NCI-H1105 treated with DMSO at 0.1 percent for 48 hours (cell line): ENCODE measurements around the gene RASGRP1.

Experiments
- DNase-seq: peaks from one replicate; lab custom pipeline; 2025; lab: John Stamatoyannopoulos, UW

Gene RASGRP1

DNA sequence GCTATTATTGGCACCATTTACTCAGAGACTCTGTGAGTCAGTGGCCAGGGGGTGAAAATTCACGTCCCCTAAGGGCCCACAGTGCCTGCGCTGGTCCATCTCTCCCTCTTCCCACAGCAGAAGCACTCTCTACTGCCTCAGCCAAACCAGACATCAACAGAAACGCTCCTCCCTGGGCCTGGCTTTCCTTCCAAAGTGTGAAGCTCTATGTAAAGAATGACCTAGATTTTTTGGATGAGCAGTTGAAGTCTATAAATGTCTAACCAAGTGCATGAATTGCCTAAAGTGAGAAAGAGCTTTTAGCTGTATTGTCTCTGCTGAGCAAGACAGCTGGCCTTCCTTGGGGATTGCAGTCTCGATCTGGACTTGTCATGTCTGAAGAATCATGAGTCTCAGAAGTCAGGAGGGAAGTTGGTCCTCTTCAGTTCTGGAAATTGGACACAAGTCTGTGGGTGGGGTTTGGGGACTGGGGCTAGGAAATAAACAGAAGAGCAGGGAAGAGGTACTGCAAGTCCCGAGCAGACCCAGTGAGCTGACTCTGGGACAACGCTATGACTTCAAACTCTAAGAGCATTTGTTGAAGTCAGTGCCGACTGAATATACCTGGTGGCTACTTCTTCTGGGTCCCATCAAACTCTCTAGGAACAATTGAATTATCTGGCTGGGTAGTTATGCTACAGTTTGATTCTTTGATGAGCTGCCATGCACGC, 29.0 kb downstream of the RASGRP1 start:
- DNase-seq: no peak

DNA sequence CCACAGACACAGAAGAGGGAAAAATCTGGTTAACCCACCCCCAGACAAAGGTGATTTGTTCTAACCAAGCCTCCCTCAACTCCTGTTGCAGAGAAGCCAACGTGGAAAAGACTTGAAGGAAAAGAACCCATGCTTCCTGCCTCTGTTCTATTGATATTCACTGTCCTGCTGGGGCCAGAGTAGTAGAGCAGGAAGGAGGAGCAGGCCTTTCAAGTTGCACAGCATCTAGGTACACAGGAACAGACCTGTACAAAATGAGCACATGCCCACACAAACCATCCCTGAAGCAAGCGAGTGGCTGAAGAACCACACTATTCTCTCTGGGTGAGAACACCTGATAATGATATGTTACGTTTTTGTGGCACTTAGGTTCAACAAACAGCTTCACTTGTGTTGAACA, 29.9 kb downstream of the RASGRP1 start:
- DNase-seq: no peak

DNA sequence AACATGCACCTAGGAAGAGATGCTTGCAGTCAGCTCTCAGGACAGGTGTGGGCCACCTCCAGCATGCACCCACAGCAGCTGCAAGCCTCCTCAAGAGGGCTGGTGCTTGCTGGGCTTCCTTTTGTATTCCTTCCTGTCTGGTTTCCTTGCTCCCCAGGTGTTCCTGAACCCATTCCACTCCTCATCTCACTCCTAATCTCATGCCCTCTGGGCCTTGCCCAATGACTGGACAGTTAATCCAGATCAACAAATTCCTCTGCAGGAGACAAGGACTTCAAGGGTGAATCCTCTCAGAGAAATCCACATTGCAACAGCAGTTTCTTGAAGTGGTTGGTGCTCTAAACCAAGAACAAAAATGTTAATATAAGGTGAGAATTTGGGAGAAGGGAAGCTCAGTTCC, 30.7 kb downstream of the RASGRP1 start:
- no peak for DNase-seq

DNA sequence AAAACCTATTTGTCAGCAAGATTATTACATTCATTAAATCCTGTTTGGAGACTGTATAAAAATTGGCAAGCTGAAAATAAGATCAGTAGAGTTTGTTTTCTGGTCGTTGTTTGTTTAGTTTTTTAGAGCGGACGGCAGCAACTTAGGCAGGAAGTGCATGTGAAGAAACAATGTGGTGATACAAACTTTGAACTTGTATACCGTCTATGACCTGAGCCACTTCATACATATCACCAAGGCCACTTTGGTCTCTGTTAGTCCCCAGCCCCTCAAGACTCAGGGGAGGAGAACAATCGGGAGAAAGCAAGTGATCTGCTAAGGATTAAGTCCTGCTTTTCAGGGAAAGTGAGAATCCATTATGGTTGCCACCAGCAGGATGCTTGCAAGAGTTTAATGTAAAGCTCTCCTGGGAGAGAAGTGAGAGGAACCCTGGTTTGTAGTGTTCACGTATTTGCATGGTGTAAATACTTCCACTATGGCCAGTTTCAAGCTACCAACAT, 31.1 kb downstream of the RASGRP1 start:
- DNase-seq: no peak

DNA sequence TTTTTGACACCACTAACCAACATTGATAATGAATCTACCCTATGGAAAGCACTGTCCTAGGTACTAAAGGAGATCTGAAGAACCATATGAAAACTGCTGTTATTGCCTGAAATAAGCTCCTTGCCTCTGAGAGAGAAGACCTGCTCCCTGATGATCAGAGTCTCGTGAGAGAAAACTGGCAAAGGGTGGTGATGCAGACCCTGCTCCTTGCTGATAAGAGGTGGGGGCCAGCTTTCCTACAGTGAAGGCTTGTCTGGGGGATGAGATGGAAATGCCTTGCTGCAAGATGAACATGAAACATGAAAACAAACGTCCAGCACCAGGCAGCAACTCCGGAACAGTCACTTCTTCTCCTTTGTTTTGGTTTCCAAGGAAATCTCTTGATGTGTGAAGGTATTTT, 31.9 kb downstream of the RASGRP1 start:
- DNase-seq: no peak

DNA sequence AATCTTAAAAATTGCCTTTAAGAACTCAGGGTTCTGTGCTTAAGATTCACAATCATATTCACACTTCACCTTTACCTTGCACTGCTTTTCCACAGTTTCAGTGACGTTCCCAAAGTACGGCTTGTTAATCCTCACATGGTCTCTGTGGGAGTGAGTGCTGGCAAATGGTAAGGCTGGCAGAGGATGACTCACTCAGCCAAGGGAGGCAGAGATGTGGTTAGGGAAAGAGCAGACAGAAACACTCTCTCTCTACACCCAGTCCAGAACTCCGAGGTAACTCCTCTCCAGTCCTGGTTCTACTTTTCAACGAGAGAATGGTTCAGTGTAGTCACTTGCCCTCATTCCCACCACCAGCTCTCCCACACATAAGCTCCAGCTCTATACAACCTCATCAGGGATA, 33.1 kb downstream of the RASGRP1 start:
- DNase-seq: no peak

DNA sequence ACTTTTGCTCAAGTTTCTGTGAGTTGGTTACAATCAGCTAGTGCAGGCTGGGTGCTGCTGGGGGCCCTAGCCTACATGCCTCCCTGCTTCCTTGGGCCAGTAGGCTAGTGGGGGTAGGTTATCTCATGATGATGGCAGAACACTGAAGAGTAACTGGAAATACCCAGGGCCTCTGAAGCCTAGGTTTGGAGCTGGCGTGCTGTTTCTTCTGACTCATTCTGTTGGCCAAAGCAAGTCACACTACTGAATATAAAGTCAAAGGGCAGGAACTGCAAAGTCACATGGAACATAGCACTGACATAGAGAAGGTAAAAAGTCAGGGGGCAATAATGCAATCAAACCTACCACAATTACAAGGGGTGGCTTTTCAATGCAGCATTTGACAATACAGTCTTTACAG, 34.5 kb downstream of the RASGRP1 start:
- no peak for DNase-seq

DNA sequence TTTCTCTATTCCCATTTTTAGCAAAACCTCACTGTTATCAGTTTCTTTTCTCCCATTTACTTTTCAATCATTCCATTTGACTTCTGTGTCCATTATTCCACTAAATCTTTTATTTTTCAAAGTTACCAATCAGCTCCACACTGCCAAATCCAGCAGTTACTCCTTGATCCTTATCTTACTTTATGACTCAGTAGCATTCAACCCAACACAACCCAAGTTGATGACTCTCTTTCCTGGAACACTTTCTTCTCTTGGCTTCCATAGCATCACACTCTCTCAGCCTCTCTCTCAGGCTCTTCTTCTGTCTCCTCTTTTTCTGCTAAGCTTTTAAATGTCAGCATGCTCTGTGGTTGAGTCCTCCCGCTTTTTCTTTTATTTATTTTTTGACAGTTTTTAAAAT, 36.3 kb downstream of the RASGRP1 start:
- DNase-seq: no peak

DNA sequence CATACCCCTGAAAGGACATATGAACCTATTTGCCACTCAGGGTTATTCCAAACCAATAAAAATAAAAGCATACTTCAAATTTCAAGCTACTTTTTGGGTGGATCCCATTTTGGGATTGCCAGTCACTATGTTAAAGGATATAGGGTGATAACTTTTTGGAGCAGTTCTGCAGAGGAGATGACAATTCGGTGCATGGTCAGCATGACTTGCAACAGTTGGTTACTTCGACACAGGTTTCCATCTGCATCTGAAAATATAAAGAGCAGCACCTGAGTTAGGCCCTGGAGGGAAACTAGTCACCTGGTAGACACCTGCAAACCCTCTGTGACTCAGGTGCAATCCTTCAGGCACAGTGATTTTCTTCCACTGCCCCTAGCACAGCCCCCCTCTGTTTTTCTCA, 38.5 kb downstream of the RASGRP1 start:
- DNase-seq: no peak

DNA sequence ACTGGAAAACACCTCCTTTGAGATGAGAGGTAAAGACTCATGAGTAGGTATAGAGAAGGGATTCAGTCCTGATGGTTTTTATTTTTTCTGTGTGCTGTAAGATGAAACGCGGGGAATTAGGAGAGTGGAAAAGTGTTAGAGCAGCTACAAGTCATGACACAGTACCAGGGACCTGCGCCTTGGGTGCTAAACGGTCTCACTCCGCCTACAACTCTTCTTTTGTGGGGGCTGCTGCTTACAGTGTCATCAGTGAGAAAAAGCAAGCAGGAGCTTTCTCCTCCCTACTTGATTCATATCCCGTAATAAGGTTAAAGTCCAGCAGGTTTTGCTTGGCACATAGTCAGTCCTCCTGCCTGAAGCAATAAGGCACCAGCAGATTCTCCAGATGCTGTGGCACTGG, 39.1 kb downstream of the RASGRP1 start:
- no peak for DNase-seq

DNA sequence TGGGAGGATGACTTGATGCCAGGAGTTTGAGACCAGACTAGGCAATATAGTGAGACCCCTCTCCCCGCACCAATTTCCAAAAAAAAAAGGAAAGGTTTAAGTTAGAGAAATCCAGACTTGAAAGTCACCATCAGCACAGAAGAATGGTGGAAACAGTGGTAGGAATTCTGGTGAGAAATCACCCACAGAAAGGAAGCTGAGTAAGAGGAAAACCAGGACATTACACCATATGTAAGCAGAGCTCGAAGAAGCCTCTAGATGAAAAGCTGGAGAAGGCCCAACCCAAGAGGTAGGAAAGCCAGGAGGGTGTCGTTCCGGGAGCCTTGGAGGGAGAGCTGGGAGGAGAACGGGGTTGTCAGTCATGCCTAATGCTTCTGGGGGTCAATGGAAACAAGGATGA, 40.5 kb downstream of the RASGRP1 start:
- DNase-seq: no peak

DNA sequence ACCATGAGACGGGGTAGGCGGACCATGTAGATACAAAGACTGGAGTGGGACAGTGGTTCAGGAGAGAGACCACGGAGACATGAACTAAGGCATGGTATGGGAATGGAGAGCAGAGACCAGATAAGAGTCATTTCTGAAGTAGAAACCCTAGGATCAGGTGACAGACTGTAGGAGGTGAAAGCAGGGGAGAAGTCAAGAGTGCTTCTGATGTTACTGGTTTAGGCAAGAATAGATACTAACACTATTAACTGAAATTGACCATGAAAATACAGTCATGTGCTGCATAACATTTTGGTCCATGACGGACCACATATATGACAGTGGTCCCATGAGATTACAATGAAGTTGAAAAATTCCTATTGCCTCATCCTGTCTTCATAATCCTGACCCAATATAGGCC, 41.7 kb downstream of the RASGRP1 start:
- DNase-seq: no peak

DNA sequence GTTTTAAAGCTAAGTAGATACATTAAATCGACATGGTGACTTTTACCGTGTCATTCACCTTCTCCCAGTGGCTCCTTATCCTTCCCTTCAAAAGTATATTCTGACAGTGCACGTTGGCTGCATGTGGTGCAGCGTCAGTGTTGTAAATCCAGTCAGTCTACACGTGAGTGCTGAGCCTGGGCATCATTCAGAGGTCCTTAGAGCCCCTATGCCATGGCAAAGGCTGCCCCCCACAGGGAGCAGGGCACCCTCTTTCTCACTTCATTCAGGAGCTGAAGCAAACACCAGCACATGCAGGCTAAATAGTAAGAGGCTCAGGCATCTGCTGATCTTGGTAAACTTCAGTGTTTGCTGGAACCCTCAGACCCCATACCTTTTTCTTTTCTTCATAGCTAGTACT, 43.3 kb downstream of the RASGRP1 start:
- DNase-seq: no peak

DNA sequence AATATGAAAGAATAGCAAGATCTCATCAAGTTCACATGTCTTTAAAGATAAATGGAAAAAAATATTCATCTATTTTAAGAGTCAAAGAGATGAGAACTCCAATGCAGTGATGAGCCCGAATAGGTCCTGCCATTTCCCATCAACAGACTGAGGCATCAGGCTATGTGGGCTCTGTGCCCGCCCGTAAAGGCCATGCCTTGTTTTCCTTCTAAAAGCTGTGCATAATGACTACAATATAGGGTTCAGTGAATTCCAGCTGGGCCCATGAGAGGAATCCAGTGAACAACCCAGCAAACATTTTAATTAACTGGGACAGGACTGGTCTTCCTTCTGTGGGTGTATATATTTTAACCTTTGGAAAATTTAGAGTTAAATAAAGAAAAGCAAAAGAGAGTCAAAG, 44.6 kb downstream of the RASGRP1 start:
- no peak for DNase-seq

DNA sequence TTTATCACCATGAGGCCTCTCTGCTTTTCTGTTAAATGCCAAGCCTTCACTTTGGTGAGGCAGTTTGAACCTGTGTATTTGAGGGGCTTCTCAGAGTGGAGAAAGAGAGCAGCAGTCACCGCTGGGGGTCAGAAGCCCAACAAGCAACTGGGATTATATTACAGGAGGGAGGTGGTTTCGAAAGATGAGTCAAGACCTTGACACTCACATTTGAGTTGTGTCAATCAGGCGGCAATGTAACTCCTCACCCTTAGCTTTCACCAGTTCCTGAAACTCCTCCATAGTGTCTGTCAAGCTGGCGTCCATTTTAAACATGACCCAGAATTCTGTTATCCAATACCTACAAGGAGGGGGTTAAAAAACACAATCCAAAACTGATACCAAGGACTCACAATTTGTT, 46.5 kb downstream of the RASGRP1 start:
- no peak for DNase-seq

DNA sequence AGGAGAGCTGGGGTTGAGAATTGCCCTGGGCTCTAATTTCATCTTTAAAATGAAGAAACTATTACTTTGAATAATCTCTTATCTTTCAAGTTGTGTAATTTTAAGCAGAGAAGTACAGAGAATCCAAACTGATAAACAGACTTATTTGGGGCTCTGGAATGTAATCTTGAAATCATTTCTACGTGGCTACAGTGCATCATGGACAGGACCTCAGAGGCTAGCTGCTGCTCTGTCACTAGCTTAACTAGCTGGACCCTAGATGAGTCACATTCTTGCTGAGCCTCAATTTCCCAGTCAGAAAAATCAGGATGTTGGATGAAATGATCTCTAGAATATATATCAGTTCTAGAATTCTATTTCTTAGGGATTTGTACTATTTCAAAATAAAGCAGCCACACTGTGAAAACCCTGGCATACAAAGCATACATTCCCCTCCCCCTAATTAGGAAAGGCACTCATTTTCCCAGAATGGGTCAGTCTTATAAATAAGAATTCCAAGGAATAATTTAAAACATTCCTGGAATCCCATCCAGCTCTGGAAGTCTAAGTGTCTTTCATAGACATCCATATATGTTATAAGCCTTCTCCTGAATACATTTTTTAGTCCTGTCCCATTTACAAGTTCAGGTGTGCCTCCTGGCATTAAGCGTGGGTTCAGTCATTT, 47.2 kb downstream of the RASGRP1 start:
- DNase-seq: no peak

DNA sequence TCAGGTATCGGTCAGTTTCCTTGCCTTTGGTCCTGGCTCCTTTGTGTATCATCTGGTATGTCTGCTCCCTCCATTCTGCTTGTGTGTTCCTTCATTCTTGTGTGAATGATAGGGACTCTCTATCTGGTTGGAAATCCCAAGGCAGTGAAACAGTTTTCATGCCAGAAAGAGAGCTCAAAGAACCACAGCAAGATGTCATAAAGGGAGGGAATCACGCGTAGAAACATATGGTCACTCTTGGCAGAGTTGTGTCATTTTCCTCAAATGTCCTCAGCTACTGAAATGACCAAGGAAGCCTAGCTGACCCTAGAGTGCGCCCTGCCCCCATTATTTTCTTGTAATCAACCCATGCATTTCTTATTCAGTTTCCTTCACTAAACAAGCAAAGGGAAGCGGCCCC, 48.0 kb downstream of the RASGRP1 start:
- DNase-seq: no peak

DNA sequence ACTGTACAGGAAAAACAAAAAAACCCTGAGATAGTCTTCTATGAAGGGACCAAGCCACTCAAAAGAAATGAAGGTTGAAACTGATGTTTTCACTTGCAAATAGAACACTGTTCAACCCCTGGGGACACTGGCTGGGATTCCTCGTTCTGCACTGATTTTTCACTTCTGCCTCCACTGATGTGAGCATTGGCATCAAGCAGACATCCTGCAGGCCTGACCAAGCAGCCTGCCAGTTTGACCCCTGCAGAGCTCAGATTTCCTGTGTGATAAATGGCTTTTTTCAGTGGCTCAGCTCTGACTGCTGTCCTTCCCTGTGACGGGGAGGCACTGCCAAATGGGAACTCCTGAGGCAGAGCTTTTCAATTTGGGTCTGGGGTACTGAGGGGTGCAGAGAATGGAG, 50.0 kb downstream of the RASGRP1 start:
- DNase-seq: no peak

DNA sequence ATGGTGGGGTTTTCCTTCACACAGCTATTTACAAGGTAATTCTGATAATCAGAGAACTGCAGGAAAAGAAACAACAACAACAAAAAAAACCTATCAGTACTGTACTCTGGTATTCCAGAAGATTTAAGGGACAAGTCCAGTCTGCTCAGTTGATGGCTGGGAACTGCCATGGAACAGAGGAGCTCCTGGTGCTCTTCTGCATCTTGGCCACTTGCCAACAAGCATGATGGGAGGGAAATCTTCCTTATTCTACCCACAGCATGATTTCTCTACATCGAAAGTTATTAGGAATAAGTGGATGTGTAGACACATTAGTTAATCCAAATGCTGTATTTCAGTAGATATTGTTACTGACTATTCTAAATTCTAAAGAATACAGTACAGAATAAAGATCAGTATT, 51.7 kb downstream of the RASGRP1 start:
- no peak for DNase-seq

DNA sequence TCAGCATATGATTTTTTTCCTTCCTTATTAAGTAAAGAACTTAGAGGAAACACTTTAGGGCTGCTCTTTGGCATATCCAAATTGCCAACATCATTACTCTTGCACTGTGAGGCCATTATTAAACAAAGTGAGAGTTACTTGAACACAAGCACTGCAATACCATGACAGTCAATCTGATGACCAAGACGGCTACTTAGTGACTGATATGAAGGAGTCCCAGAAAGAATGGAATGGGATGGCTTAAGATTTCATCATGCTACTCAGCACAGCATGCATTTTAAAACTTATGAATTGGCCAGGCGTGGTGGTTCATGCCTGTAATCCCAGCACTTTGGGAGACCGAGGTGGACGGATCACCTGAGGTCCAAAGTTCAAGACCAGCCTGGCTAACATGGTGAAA, 55.5 kb downstream of the RASGRP1 start:
- no peak for DNase-seq

DNA sequence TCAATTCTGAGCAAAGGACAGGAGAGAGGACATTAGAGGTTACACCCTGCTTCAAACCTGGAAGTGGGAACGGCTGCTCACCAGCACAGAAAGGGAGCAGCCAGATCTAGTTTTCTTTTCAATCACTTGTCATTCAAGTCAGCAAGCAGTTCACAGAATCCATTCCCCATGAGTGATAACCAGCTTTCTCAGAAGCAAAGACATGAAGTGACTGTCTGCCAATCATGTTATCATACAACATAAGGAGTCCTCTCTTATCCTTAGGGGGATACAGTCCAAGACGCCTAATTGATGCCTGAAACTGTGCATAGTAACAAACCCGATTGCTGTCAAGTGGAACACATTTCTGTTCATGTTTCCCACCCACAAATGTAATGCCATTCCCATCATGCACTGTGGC, 56.0 kb downstream of the RASGRP1 start:
- DNase-seq: no peak

DNA sequence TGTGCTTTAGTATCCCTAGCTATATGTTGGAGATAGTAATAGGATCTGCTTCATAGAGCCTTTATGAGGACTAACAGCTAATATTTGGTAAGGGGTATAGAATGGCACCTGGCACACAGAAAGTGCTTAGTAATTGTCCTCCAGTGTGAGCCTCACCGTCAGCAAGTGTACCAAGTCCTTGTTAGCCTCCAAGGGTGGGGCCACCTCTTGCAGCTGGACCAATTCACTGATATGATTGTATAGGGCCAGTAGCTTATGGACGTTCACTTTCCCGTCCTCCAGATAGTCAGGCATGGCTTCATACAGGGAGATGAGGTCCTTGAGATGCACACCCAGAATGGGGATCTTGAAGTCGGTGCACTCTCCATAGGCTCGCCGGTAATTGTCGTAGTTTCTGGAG, 57.0 kb downstream of the RASGRP1 start:
- DNase-seq: no peak

DNA sequence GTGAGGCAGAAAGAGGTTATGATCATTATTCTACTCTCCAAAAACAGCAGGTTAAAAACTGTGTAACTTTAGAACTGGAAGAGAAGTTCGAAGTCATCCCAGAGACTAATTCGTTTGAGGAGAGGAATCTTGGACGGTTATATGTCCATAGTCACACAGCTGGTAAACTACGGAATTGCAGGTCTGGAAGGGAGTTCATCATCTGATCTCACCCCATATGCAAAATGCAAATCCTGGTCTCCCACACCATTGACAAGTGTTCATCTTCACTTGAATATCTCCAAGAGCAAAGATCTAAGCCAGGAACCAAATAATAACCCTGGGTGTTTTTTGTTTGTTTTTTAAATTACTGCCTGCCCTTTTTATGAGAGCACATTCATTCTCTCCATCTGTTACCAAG, 57.6 kb downstream of the RASGRP1 start:
- DNase-seq: no peak
